EH (cell line): ENCODE data around the gene HSD17B10.
A peak's percentile ranks its signal among the peaks of the same experiment; 100 is the strongest.
"Not testable (repeated sequence)": the region's sequence is repeated elsewhere in the genome, so short reads cannot be mapped to it uniquely, and the experiment has no call there.

Source experiments
- DNase-seq: peaks from one replicate; pipeline ENCODE4 v3.0.0-alpha.2; 2015; ENCODE audit warnings: low read depth

The HSD17B10 gene

DNA sequence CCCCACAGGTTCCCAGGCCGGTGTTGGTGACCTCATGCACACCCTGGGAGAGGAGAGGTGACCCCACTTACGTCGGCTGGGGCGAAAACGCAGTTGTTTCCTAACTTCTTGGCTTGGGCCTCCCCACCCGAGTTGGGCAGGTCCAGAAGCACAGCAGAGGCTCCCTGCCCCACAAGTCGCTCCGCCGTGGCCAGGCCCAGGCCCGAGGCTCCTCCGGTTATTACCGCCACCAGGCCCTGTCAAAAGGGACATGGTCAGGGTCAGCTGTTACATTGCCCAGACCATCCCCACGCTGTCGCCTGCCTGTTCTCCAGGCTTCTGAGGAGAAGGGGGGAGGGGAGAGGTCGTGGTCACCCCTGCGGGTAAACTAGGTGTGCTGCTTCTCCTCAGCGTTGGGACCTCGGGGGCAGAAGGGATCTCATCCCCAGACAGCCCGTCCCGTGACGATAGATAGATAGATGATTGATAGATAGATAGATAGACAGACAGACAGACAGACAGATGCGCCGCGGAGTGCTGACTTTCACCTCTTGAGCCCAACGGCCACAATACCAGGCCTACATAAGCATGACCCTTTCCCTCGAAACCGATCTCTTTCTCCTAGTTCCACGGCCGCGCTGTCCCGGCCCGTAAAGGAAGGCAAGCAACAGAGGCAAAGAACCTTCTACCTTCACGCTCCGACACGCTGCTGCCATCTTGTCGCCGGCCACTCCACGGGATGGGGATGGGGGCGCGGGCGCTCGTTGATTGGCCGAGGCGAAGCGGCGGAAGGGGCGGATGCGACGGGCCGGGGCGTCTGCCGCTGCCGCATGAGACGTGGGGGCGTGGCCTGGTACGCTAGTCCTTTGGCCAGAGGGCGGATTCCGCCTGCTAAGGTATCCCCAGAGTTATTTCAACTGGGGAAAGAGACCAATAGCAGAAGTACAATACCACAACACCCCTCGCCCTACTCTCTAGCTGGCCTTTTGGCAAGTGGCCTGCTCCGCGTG, at the start of gene HSD17B10:
Gene HSD17B10 (minus strand): TSS at position 720 of the 989 bp plus-strand sequence. CDS start 25 bp downstream, at position 695.
- peak; percentile 84 for DNase-seq

DNA sequence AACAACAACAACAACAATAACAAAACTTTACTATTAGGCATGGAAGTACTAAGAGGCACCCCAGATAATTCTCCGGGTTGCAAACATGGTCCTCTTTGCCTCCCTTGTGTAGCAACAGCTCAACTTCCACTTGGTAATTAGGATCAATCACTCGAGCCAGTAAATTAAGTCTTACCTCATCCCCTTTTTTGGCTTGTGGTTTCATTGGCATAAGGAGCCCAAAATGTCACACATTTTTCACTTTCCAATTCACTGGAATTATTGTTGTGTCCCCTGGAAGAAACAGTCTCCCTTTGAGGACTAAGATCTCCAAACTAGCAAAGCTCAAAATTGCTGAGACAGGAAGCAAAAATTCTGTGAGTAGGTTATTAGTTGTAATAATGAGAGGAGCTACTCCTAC, 49.2 kb upstream of the HSD17B10 start:
- no peak for DNase-seq

GRCh38 chrX:53481816-53482465, 47.8 kb upstream of the HSD17B10 start:
- DNase-seq = peak; percentile 62

GRCh38 chrX:53481093-53481492, 46.9 kb upstream of the HSD17B10 start:
- peak; percentile 12 for DNase-seq

DNA sequence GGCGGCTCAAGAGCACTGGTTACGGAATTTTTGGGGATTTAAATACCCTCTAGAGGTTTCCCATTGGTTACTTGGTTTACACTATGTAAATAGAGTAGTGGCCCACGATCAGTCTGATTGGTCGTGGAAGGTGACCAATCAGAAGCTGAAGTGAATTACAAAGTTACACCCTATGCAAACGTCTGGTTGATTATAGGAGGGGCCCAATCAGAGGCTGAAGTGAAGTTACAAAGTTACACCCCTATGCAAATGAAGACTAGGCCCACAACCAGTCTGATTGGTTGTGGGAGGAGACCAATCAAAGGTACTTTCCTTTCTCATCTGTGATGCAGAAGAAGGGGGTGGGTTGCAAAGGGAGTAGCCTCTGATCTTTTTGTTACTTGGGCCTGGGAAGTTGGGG, 45.1 kb upstream of the HSD17B10 start:
- peak; percentile 24 for DNase-seq

DNA sequence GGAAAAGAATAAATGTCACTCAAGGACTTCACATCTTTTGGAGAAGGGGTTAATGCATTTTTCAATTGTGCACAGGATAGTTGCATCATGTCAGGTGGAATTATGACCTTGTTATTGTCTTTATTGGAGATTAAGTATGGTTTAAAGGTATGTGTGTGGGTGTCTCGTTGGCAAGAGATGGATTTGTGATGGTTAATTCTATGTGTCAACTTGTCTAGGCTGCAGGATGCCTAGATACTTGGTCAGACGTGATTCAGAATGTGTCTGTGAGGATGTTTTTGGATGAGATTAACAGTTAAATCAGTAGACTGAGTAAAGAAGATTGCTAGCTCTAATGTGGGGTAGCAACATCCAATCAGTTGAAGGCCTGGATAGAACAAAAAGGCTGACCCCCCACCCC, 42.2 kb upstream of the HSD17B10 start:
- DNase-seq = peak; percentile 32

DNA sequence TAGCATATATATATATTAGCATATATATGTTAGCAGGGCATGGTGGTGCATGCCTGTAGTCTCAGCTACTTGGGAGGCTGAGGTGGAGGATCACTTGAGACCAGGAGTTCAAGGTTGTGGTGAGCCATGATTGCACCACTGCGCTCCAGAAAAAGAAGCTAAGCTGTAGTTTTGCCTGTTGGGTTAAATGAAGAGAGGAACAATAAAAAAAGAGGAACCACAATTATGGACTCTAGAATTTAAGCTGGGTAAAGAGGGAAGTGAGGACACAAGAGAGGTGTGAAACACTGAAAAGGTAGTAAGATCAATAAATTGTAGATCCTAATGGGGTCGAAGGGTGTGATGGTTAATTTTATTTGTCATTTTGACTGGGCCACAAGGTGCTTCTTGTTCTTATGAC, 40.5 kb upstream of the HSD17B10 start:
- DNase-seq = no peak

DNA sequence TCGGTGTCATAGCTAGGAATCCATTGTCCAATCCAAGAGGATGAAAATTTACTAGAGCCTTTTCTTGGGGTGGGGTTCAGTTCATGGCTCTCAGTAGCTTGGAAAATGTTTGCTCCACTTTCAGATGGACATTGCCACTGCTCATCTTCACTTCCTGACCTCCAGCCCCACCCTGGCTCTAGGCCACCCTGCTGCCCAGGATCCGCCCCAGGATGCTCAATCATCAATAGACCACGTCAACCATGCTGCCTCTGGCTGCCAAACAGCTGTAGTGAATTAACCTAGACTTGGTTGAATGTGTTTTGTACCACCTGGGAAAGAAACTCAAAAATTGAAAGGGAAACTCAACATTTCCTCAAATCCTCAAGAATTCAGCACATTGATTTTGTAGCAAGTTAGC, 37.2 kb upstream of the HSD17B10 start:
- DNase-seq = no peak

- DNase-seq = not testable (repeated sequence)
Observed at GRCh38 chrX:53468659-53469058, 34.5 kb upstream of the HSD17B10 start.

DNA sequence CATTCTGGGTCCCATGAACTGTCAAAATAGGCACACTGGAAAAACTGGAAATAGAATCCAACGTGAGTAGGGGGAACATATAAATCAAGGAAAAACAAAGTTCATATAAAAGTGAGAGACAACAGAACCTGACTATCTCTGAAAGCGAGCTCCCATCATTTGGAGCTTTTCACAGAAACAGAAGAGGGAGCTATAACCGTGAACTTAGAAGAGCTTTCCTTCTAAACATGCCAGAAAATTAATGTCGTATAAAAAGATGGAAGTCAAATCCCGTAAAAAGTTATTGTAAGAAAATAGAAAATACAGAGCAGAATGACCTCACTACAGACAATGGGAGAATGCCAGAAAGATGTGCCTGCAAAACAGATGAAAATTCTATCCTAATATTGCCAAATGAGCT, 23.9 kb upstream of the HSD17B10 start:
- no peak for DNase-seq

DNA sequence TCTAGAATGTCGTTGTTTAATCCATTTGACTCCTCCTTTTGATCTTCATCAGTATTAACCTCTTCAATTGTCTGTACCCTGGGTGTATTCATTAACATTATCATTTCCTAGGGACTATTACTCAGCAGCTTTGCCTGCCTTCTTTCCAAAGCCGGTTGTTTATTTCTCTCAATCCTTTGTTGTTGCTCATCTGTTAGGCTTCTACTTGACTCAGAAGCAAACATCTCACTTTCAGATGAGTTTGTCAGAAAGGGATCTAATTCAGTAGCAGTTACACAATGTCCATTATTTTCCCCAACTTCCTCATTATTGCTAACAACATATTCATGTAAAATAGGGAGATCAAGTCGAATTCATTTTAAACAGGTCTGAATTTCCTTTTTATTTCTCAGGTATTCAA, 22.1 kb upstream of the HSD17B10 start:
- DNase-seq = peak; percentile 72

DNA sequence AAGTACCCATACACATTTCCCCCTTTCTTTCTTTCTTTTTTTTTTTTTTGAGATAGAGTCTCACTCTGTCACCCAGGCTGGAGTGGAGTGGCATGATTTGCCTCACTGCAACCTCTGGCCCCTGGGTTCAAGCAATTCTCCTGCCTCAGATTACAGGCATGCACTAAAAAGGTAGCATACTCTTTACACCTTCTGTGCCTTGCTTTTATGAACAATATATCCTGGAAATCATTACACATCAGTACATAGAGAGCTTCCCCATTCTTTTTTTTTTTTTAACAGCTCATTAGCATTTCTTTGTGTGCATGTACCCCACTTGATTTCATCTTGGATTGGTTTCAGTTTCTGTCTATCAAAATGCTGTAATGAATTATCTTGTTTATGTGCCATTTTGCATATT, 18.6 kb upstream of the HSD17B10 start:
- DNase-seq = no peak

- no peak for DNase-seq
Observed at GRCh38 chrX:53449632-53450031, 15.5 kb upstream of the HSD17B10 start.

- DNase-seq = no peak
Observed at GRCh38 chrX:53447441-53447840, 13.3 kb upstream of the HSD17B10 start.

DNA sequence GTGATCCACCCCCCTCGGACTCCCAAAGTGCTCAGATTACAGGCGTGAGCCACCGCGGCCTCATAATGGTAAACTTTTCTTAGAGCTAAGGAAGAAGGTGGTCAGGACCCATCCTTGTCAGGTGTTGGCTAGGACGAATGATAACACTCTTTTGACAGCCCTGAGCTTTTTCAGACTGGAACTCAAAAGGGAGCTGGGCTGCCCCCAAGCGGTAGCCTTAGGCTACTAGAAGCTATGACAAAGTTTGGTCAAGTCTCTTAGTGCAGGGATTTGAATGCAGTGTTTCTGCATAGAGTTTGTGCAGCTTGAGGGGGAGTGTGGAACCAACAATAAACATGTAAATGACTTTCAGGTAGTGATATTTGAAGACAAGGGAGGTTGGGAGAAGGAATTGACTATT, 11.8 kb upstream of the HSD17B10 start:
- peak; percentile 45 for DNase-seq

- DNase-seq = no peak
Observed at GRCh38 chrX:53442322-53442631, 8.1 kb upstream of the HSD17B10 start.

DNA sequence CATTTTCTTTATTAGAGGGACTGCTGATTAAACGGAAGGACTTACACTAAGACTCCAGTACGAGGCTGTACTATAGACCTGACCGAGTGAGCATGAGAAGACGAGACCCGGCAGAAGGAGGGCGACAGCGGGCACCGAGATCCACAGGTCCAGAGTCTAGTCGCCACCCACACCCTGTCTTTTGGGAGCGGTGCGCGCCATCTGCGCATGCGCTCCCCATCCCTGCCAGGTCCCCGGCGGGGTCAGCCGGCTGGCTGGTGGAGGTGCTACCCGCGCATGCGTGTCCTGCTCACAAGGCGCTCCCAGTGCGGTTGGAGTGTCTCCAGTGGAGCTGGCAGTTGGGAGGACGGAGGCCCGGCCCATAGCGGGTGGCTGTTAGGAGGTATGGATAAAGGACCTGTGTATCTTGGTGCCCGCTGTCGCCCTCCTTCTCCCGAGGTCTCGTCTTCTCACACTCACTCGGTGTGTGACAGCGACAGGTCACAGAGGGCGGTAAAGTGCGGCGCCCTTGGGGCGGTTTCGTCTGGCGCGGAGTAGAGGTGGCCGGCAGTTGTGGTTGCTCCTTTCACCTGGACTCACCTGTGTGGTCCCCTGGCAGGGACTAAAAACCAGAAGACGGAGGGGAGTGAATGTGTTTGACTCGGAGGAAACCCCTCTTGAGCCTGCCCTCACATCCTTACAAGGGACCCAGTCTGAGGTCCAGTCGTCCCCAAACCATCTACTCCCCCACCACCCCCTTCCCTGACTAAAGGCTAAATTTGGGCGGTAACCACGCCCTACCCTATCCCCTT, 7.6 kb upstream of the HSD17B10 start:
- DNase-seq = peak; percentile 78

DNA sequence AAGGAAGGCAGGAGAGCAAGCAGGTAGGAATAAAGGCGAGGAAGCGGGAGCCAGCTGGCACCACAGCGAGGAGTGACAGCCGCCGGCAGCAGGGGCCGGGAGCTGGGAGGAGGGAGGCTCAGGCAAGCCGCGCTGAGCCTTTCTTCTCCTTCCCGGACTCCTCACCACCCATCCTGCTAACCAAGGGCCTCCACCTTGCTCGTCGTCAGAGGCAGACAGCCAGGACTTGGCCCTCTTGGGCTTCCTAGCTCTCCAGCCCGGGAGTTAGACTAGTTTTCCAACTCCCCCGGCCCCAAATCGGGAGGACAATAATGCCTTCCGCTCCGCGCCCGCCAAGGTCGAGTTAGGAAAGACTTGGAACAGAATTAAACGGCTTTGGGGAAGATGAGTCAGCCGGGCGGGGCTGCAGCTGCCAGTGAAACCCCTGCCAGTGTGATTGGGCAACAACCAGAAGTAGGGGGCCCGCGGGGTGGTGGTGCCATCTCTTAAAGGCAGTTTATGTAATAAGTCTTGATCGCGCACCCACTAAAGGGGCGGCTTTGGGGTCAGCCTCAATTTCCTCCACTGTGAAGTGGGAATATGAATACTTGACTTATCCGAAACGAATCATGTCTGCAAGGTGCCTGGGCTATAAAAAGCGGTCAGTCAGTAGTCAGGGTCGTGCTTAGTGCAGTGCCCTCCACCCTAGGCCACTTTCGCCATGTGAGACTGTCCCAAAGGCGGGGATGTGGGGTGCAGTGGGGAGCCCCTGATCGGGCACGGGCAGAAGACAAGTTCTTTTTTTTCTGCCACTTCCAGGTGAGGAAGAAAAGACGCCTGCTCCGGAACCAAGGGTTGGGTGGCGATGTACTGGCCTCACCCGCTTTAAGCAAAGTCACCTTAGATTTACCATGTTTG, 6.7 kb upstream of the HSD17B10 start:
- DNase-seq = peak; percentile 53

DNA sequence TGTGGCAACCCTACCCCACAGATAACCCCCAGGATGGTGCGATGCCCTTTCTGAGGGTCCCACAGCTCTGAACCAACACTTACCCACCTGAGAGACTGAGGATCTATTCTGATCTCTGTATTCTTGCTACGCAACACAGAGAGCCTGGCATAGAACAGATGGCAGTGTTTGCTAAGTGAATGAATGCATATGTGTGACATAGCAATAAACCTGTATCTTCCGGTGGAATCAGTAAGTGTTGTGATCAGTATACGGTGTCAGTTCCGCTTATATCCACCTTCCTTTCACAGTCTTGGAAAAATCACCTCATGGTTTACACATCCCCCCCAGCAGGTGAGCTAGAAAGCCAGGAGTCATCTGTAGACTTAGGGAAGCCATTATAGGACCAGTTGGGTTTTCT, 5.9 kb upstream of the HSD17B10 start:
- no peak for DNase-seq

- no peak for DNase-seq
Observed at GRCh38 chrX:53438832-53439230, 4.7 kb upstream of the HSD17B10 start.

DNA sequence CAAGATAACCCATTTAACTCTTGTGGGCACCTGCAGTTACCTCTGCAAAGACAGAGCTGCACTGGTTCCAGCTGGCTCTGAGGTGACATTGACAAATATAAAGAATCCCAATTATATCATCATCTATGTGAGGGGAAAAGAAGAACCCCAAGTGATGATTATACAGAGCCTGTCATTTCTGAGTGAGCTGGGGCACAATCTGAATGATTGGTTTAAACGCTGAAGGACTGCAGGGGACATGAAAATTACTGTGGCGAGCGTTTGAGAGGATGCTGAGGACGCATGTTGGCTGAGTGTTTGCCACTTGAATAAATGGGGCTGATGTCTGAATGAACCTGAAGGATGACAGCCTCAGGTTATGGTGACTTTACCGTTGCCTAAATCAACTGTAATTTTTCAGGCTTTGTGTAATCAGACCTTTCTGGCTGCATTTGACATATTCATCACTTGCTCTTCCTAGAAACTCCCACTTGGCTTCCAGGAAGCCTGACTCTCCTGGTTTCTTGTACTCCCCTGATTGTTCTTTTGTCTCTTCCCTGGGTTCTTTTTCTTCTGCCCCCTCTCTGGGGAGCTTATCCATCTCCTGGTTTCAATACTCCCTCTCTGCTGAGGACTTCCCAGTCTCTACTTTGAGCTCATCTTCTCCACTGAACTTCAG, 4.1 kb upstream of the HSD17B10 start:
- DNase-seq = no peak
